ENCODE data around the gene ANXA9. TPM values are rescaled to one million over a fixed set of nuclear protein-coding genes. Genes with fewer than 3 reads are reported as not detected.
A peak's percentile ranks its signal among the peaks of the same experiment; 100 is the strongest.

The ANXA9 gene
- polyA plus RNA-seq, 2 donors = 14.4 to 17.5 TPM

GRCh38 chr1:151009674-151010345 is 27.7 kb downstream of the ANXA9 start:
- Histone ChIP-seq H3K27me3 (ENCODE audit: control insufficient read depth in 1 of 2, insufficient read depth in 2 of 2, low read length in 2 of 2) (no peaks in the 10 kb centered on the region), H3K27ac (ENCODE audit: low read depth in 2 of 2, low read length in 1 of 2) (no peak overlapping the region), H3K9me3 (ENCODE audit: control insufficient read depth in 2 of 2, insufficient read depth in 1 of 2, low read depth in 1 of 2, low read length in 1 of 2) (no peaks in the 10 kb centered on the region), H3K4me1 (ENCODE audit: control insufficient read depth in 2 of 2, insufficient read depth in 2 of 2, low read length in 1 of 2) (peaks cover 0 to 3% of the 10 kb centered on the region in 2 donors), H3K36me3 (ENCODE audit: control insufficient read depth in 2 of 2, insufficient read depth in 2 of 2, low read length in 1 of 2) (peaks cover 0 to 4% of the 10 kb centered on the region in 2 donors), H3K4me3 (ENCODE audit: low read depth in 1 of 2, low read length in 2 of 2) (no peak overlapping the region)
- WGBS, 2 donors = 95 to 99% methylated on average over 8 of the region's 8 CpGs

DNA sequence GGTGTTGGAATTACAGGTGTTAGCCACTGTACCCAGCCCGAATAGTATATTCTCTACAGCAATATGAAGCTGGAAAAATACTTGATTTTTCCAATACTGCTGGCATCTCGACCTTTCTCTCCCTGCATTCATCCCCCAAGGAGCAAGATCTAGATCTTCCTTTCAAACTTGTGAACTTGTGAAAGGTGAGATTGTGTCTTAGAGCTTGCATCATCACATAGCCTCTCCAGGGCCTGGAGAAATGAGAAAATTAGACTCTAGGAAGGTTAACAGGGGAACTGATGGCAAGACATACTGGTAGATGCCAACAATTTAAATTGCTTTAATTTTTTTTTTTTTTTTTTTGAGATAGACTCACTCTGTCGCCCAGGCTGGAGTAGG is 28.2 kb downstream of the ANXA9 start:
- no peaks in the 10 kb centered on the region for H3K9me3 ChIP-seq (ENCODE audit: control insufficient read depth in 2 of 2, insufficient read depth in 1 of 2, low read depth in 1 of 2, low read length in 1 of 2)
- no peak overlapping the region for H3K4me3 ChIP-seq (ENCODE audit: low read depth in 1 of 2, low read length in 2 of 2)
- H3K27me3 ChIP-seq (ENCODE audit: control insufficient read depth in 1 of 2, insufficient read depth in 2 of 2, low read length in 2 of 2) = no peaks in the 10 kb centered on the region
- peaks cover 0 to 4% of the 10 kb centered on the region in 2 donors for H3K36me3 ChIP-seq (ENCODE audit: control insufficient read depth in 2 of 2, insufficient read depth in 2 of 2, low read length in 1 of 2)
- H3K4me1 ChIP-seq (ENCODE audit: control insufficient read depth in 2 of 2, insufficient read depth in 2 of 2, low read length in 1 of 2) = peaks cover 0 to 3% of the 10 kb centered on the region in 2 donors
- H3K27ac ChIP-seq (ENCODE audit: low read depth in 2 of 2, low read length in 1 of 2) = no peak overlapping the region
- 89% methylated on average over 3 of the region's 3 CpGs for WGBS, 2 donors

DNA sequence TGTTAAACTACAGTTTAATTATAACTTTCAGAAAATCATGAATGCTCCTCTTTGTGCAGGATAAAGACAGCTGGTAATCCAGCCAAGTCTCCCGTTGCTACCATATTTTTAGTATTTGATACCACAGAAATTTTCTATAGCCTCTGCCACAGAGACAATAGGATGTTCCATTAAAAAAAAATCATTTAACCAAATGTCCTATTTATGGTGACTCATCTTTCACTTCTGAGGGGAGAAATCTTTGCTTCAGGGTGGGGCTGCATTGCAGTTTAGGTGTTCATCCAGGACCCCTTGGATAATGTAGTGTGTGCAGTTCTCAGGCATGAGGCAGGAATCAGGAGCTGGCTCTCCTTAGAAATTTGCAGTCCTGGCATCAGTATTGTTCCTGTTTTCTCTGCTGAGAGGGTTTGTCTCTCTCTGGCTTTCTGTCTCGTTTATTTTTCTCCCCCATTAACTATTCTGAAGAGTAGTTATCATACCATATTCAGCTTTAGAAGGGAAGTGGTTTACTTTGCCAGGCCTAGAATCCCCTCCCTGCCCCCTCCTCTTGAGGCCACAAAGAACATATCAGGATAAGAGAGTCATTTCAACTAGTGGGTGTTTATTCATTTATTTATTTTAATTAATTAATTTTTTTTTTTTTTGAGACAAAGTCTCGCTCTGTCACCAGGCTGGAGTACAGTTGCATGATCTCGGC is 29.2 kb downstream of the ANXA9 start:
- Histone ChIP-seq H3K27me3 (ENCODE audit: control insufficient read depth in 1 of 2, insufficient read depth in 2 of 2, low read length in 2 of 2) (no peaks in the 10 kb centered on the region), H3K27ac (ENCODE audit: low read depth in 2 of 2, low read length in 1 of 2) (no peak overlapping the region), H3K9me3 (ENCODE audit: control insufficient read depth in 2 of 2, insufficient read depth in 1 of 2, low read depth in 1 of 2, low read length in 1 of 2) (no peaks in the 10 kb centered on the region), H3K4me1 (ENCODE audit: control insufficient read depth in 2 of 2, insufficient read depth in 2 of 2, low read length in 1 of 2) (peaks cover 0 to 3% of the 10 kb centered on the region in 2 donors), H3K36me3 (ENCODE audit: control insufficient read depth in 2 of 2, insufficient read depth in 2 of 2, low read length in 1 of 2) (peaks cover 0 to 4% of the 10 kb centered on the region in 2 donors), H3K4me3 (ENCODE audit: low read depth in 1 of 2, low read length in 2 of 2) (no peak overlapping the region)
- 60 to 63% methylated on average over 4 of the region's 4 CpGs for WGBS, 2 donors

DNA sequence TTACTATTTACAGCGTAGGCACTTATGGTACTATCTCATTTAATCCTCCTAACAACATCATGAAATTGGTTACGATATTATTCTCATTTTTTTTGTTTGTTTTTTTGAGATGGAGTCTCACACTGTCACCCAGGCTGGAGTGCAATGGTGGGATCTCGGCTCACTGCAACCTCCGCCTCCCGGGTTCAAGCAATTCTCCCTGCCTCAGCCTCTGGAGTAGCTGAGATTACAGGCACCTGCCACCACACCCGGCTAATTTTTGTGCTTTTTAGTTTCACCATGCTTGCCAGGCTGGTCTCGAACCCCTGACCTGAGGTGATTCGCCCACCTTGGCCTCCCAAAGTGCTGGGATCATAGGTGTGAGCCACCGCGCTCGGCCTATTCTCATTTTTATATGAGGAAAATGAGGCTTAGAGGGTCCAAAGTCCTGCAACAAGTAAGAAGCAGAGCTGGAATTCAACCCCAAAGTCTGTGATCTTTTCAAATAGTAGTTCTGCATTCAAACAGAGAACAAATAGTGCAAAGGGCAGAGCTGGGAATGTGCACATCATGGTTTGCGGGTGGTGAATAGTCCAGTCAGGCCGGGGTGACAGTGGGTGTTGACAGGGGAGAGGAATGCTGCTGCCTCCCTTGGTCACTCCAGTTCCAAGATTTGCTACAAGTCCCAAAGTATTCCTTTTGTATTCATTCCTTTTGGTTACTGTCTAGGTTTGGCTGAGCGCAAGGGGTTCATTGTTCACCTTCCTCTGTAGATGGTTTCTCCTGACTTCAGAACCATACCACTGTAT is 30.8 kb downstream of the ANXA9 start:
- Histone ChIP-seq H3K4me3 (ENCODE audit: low read depth in 1 of 2, low read length in 2 of 2) (no peak overlapping the region), H3K9me3 (ENCODE audit: control insufficient read depth in 2 of 2, insufficient read depth in 1 of 2, low read depth in 1 of 2, low read length in 1 of 2) (no peaks in the 10 kb centered on the region), H3K36me3 (ENCODE audit: control insufficient read depth in 2 of 2, insufficient read depth in 2 of 2, low read length in 1 of 2) (peaks cover 0 to 4% of the 10 kb centered on the region in 2 donors), H3K27ac (ENCODE audit: low read depth in 2 of 2, low read length in 1 of 2) (no peak overlapping the region), H3K27me3 (ENCODE audit: control insufficient read depth in 1 of 2, insufficient read depth in 2 of 2, low read length in 2 of 2) (no peaks in the 10 kb centered on the region), H3K4me1 (ENCODE audit: control insufficient read depth in 2 of 2, insufficient read depth in 2 of 2, low read length in 1 of 2) (no peaks in the 10 kb centered on the region)
- 82 to 93% methylated on average over 14 of the region's 14 CpGs for WGBS, 2 donors

- WGBS, 2 donors = 48 to 80% methylated on average over 2 of the region's 2 CpGs
- Histone ChIP-seq H3K9me3 (ENCODE audit: control insufficient read depth in 2 of 2, insufficient read depth in 1 of 2, low read depth in 1 of 2, low read length in 1 of 2) (no peaks in the 10 kb centered on the region), H3K27ac (ENCODE audit: low read depth in 2 of 2, low read length in 1 of 2) (no peak overlapping the region), H3K36me3 (ENCODE audit: control insufficient read depth in 2 of 2, insufficient read depth in 2 of 2, low read length in 1 of 2) (peaks cover 0 to 4% of the 10 kb centered on the region in 2 donors), H3K27me3 (ENCODE audit: control insufficient read depth in 1 of 2, insufficient read depth in 2 of 2, low read length in 2 of 2) (no peaks in the 10 kb centered on the region), H3K4me1 (ENCODE audit: control insufficient read depth in 2 of 2, insufficient read depth in 2 of 2, low read length in 1 of 2) (no peaks in the 10 kb centered on the region), H3K4me3 (ENCODE audit: low read depth in 1 of 2, low read length in 2 of 2) (no peak overlapping the region)
These were observed 31.4 kb downstream of the ANXA9 start for GRCh38 chr1:151013518-151013917.

GRCh38 chr1:151024540-151025146 is 42.6 kb downstream of the ANXA9 start:
- no peaks in the 10 kb centered on the region for H3K27me3 ChIP-seq (ENCODE audit: control insufficient read depth in 1 of 2, insufficient read depth in 2 of 2, low read length in 2 of 2)
- 25 to 28% methylated on average over 6 of the region's 6 CpGs for WGBS, 2 donors
- no peak overlapping the region for H3K4me3 ChIP-seq (ENCODE audit: low read depth in 1 of 2, low read length in 2 of 2)
- no peaks in the 10 kb centered on the region for H3K9me3 ChIP-seq (ENCODE audit: control insufficient read depth in 2 of 2, insufficient read depth in 1 of 2, low read depth in 1 of 2, low read length in 1 of 2)
- H3K4me1 ChIP-seq (ENCODE audit: control insufficient read depth in 2 of 2, insufficient read depth in 2 of 2, low read length in 1 of 2) = no peaks in the 10 kb centered on the region
- peak overlapping the region in 1 of 2 donors; percentile 2 for H3K27ac ChIP-seq (ENCODE audit: low read depth in 2 of 2, low read length in 1 of 2)
- peaks cover 0 to 9% of the 10 kb centered on the region in 2 donors for H3K36me3 ChIP-seq (ENCODE audit: control insufficient read depth in 2 of 2, insufficient read depth in 2 of 2, low read length in 1 of 2)

GRCh38 chr1:151026460-151026859 is 44.4 kb downstream of the ANXA9 start:
- H3K27ac ChIP-seq (ENCODE audit: low read depth in 2 of 2, low read length in 1 of 2) = no peak overlapping the region
- peaks cover 0 to 15% of the 10 kb centered on the region in 2 donors for H3K36me3 ChIP-seq (ENCODE audit: control insufficient read depth in 2 of 2, insufficient read depth in 2 of 2, low read length in 1 of 2)
- no peak overlapping the region for H3K4me3 ChIP-seq (ENCODE audit: low read depth in 1 of 2, low read length in 2 of 2)
- H3K9me3 ChIP-seq (ENCODE audit: control insufficient read depth in 2 of 2, insufficient read depth in 1 of 2, low read depth in 1 of 2, low read length in 1 of 2) = no peaks in the 10 kb centered on the region
- no peaks in the 10 kb centered on the region for H3K4me1 ChIP-seq (ENCODE audit: control insufficient read depth in 2 of 2, insufficient read depth in 2 of 2, low read length in 1 of 2)
- no peaks in the 10 kb centered on the region for H3K27me3 ChIP-seq (ENCODE audit: control insufficient read depth in 1 of 2, insufficient read depth in 2 of 2, low read length in 2 of 2)

- Histone ChIP-seq H3K4me1 (ENCODE audit: control insufficient read depth in 2 of 2, insufficient read depth in 2 of 2, low read length in 1 of 2) (peaks cover 0 to 3% of the 10 kb centered on the region in 2 donors), H3K4me3 (ENCODE audit: low read depth in 1 of 2, low read length in 2 of 2) (no peak overlapping the region), H3K27ac (ENCODE audit: low read depth in 2 of 2, low read length in 1 of 2) (no peak overlapping the region), H3K9me3 (ENCODE audit: control insufficient read depth in 2 of 2, insufficient read depth in 1 of 2, low read depth in 1 of 2, low read length in 1 of 2) (no peaks in the 10 kb centered on the region), H3K27me3 (ENCODE audit: control insufficient read depth in 1 of 2, insufficient read depth in 2 of 2, low read length in 2 of 2) (no peaks in the 10 kb centered on the region), H3K36me3 (ENCODE audit: control insufficient read depth in 2 of 2, insufficient read depth in 2 of 2, low read length in 1 of 2) (peaks cover 11 to 12% of the 10 kb centered on the region in 2 donors)
- 98% methylated on average over 8 of the region's 8 CpGs for WGBS, 2 donors
These were observed 50.1 kb downstream of the ANXA9 start for GRCh38 chr1:151032164-151032563.

GRCh38 chr1:151035167-151035566 is 53.1 kb downstream of the ANXA9 start:
- Histone ChIP-seq H3K27ac (ENCODE audit: low read depth in 2 of 2, low read length in 1 of 2) (peak overlapping the region; percentile 65 to 85), H3K9me3 (ENCODE audit: control insufficient read depth in 2 of 2, insufficient read depth in 1 of 2, low read depth in 1 of 2, low read length in 1 of 2) (no peaks in the 10 kb centered on the region), H3K36me3 (ENCODE audit: control insufficient read depth in 2 of 2, insufficient read depth in 2 of 2, low read length in 1 of 2) (peaks cover 11 to 12% of the 10 kb centered on the region in 2 donors), H3K4me3 (ENCODE audit: low read depth in 1 of 2, low read length in 2 of 2) (no peak overlapping the region), H3K4me1 (ENCODE audit: control insufficient read depth in 2 of 2, insufficient read depth in 2 of 2, low read length in 1 of 2) (peaks cover 3 to 4% of the 10 kb centered on the region in 2 donors), H3K27me3 (ENCODE audit: control insufficient read depth in 1 of 2, insufficient read depth in 2 of 2, low read length in 2 of 2) (no peaks in the 10 kb centered on the region)
- WGBS, 2 donors = 66 to 72% methylated on average over 3 of the region's 3 CpGs
